ENCODE results near the gene RASEF.

DNA sequence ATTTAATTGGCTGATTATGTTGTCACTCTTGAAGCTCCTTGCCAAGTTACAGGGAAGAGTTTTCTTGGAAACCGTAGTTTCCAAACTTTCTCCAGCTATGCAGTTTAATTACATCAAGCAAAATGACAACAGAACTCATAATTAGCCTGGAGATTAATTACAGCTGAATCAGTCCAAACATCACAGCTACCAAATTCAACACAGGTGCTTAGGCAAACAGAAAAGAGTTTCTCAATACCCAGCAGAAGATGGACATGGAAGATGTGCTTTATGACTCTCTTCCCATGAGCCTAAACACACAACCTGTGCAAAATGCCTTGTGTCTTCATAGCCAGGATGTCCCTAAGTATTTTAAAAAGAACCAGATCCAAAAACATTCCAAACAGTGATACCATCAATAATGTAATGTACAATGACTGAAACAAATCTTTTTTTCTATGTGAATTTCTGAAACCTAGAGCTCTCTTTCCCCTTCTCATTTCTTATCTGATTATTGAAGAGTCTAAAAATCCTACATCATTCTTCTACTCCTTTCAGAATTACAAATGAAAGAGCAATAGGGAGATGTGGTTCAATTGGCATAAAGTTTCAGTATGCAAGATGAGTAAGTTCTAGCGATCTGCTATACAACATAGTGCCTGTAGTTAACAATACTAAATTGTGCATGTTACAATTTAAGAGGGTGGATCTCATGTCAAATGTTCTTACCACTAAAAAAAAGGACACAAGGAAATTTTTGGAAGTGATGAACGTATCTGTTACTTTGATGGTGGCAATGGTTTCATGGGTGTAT lies 124.3 kb downstream of the RASEF start:
- TF ChIP-seq GATA3 (IDR thresholded peaks at IDR 0.05; ENCODE audit: low read depth, low read length) (no peak), GATA2 (IDR thresholded peaks at IDR 0.05; ENCODE audit: low read depth, low read length) (no peak)

Measured in SH-SY5Y (cell line).